CD4-positive, alpha-beta memory T cell (primary cell): Measurements from ENCODE around the gene EMC9. TPM values are rescaled to one million over a fixed set of nuclear protein-coding genes. Genes with fewer than 3 reads are reported as not detected.
A peak's percentile ranks its signal among the peaks of the same experiment; 100 is the strongest.

Experiments
- CTCF ChIA-PET: fragments of 350-600 bp; sonication (Branson Sonifier 250); formaldehyde crosslinking; loops from one replicate; lab custom pipeline; 2021; ENCODE audit warnings: inconsistent platforms; ENCODE audit not compliant: partially characterized antibody; lab: Charles Lee
- POLR2A ChIA-PET: fragments of 350-600 bp; sonication (Branson Sonifier 250); formaldehyde crosslinking; loops from one replicate; lab custom pipeline; 2021; ENCODE audit not compliant: partially characterized antibody; lab: Charles Lee
- DNase-seq, 5 donors: peaks; one replicate each; pipeline versions ENCODE4 v3.0.0 to v3.0.0-alpha.2; 2020 to 2022; ENCODE audit warnings: mixed read lengths in 1 of 5
- H3K27ac ChIP-seq: one replicate; pipeline ENCODE4 v1.7.0; 2013; ENCODE audit warnings: low read depth, low read length
- H3K27me3 ChIP-seq: 2 replicates; pipeline ENCODE4 v1.7.0; 2013; ENCODE audit warnings: mild to moderate bottlenecking, low read length, moderate library complexity; ENCODE audit not compliant: insufficient read depth
- H3K36me3 ChIP-seq: 2 replicates; pipeline ENCODE4 v1.7.0; 2013; ENCODE audit warnings: mild to moderate bottlenecking, low read length, moderate library complexity; ENCODE audit not compliant: insufficient read depth
- H3K4me1 ChIP-seq: 2 replicates; pipeline ENCODE4 v1.7.0; 2013; ENCODE audit warnings: mild to moderate bottlenecking, low read length, moderate library complexity; ENCODE audit not compliant: insufficient read depth
- H3K4me3 ChIP-seq, 2 donors: one replicate each; pipeline ENCODE4 v1.7.0; 2013; ENCODE audit warnings: low read length in 2 of 2, mild to moderate bottlenecking in 1 of 2
- H3K9me3 ChIP-seq, 2 donors: one replicate each; pipeline ENCODE4 v1.7.0; 2013; ENCODE audit warnings: low read length in 2 of 2, control low read depth in 1 of 2; ENCODE audit not compliant: control insufficient read depth in 1 of 2
- H3K27ac Mint-ChIP-seq, 7 donors: one replicate each; pipeline ENCODE4 v1.8.0; 2020 to 2021; ENCODE audit warnings: mixed read lengths in 7 of 7, mild to moderate bottlenecking in 6 of 7, inconsistent platforms in 3 of 7, moderate library complexity in 3 of 7
- H3K27me3 Mint-ChIP-seq, 2 donors: one replicate each; pipeline ENCODE4 v1.8.0; 2020 to 2021; ENCODE audit warnings: mixed read lengths in 2 of 2
- H3K36me3 Mint-ChIP-seq, 2 donors: one replicate each; pipeline ENCODE4 v1.8.0; 2020 to 2021; ENCODE audit warnings: mixed read lengths in 2 of 2, inconsistent platforms in 1 of 2, mild to moderate bottlenecking in 1 of 2
- H3K4me1 Mint-ChIP-seq, 4 donors: one replicate each; pipeline ENCODE4 v1.8.0; 2020 to 2021; ENCODE audit warnings: mixed read lengths in 4 of 4, mild to moderate bottlenecking in 1 of 4
- H3K4me3 Mint-ChIP-seq, 8 donors: one replicate each; pipeline ENCODE4 v1.8.0; 2020 to 2021; ENCODE audit warnings: mixed read lengths in 8 of 8, mild to moderate bottlenecking in 7 of 8, moderate library complexity in 6 of 8, inconsistent platforms in 3 of 8
- H3K9me3 Mint-ChIP-seq, 8 donors: one replicate each; pipeline ENCODE4 v1.8.0; 2020 to 2021; ENCODE audit warnings: mixed read lengths in 8 of 8, mild to moderate bottlenecking in 5 of 8, inconsistent platforms in 3 of 8, moderate library complexity in 1 of 8
- intact Hi-C: fragments of 100-400 bp; cut with micrococcal nuclease; formaldehyde crosslinking; loops from one replicate; pipeline ENCODE4 v1.15.1; 2023
- polyA plus RNA-seq, 2 donors: library from polyadenylated mRNA; unstranded; fragments of 300-500 nt; fragmentation: Illumina TruSeq; gene quantifications; one replicate each; pipeline ENCODE4 v1.2.3, GENCODE V29; 2021
- total RNA-seq, 2 experiments: library from RNA; stranded (reverse); gene quantifications; one replicate each; pipeline ENCODE4 v1.2.3, GENCODE V29; 2021

The EMC9 gene
- total and polyA plus RNA-seq, 4 experiments from 2014 or later, result 11.4 to 33.9 (median 23.3) TPM

DNA sequence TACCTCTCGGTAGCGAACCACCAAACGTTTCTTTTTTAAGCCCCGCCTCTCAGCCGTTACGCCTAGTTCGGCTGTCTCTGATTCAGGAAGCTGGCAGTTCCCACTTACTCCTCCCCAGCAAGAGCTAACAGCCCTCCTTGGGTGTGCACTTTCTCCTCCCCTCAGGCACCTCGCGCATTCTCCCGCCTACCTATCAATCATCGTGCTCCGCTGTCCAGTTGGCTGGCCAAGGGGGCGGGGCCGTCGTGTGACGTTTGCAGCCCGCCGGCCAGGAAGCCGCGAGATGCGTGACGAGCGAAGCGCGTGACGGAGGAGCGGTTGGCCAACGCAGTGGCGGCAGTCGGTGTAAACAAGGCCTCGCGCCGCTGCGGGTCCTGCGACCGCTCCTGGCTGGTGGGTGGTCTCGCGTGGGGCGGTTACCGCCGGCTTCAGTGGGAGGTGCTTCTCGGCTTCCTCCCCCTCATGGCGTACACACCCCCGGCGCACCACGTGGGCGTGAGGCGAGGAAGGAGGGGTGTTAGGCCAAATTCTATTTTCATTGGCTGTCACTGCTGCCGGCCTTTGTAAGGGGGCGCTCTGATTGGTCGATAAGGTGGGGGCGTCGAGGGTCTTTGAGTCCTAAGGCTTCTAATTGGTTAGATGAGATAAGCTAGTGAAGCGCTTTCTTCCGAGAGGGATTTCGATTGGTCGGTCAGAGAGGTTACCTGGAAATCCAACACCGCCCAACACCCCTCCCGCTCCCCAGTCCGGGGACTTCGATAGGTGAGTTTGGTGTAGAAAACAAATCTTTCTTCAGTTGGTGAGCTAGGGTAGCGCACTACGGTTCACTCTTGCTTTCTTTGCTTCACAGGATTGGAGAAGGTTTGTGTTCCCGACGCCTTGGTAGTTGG is 26.6 kb downstream of the EMC9 start, which contains the start of the genes DCAF11 and NRL:
TSS of gene DCAF11 (plus strand) at position 246 of the 890 bp plus-strand sequence. CDS start 818 bp downstream, outside the sequence.
TSS of gene NRL (minus strand) at position 418 of the 890 bp plus-strand sequence. CDS start 32,101 bp downstream, outside the sequence.
- intact Hi-C loops, result loop anchor here (1.0 to 10.0 kb wide), 12 partner anchors 20 to 650 kb away; partner anchors contain the start of genes CHMP4A, DHRS1, EMC9 and GMPR2
- peaks cover 29 to 50% of the 10 kb centered on the region in 2 donors for H3K36me3 Mint-ChIP-seq
- POLR2A ChIA-PET, result interaction anchor here (0.6 to 9.6 kb wide), 49 partner anchors 9 to 828 kb away, joined by 3 to 347 read pairs (median 5); partner anchors contain the start of genes CARMIL3, CBLN3, CHMP4A and CIDEB
- H3K4me1 ChIP-seq, result peaks cover 29% of the 10 kb centered on the region
- H3K36me3 ChIP-seq, result peaks cover 27% of the 10 kb centered on the region
- H3K9me3 Mint-ChIP-seq, result peaks cover 0 to 2% (median 0%) of the 10 kb centered on the region in 8 donors
- H3K27ac Mint-ChIP-seq, result peak within 1 kb of the TSS; percentile 98 to 100 (median 99)
- no peaks in the 10 kb centered on the region for H3K27me3 Mint-ChIP-seq
- peak within 1 kb of the TSS; percentile 97 to 98 for H3K4me3 ChIP-seq
- peak within 1 kb of the TSS; percentile 98 for H3K27ac ChIP-seq
- DNase-seq, result peak; percentile 100
- no peaks in the 10 kb centered on the region for H3K9me3 ChIP-seq
- H3K4me1 Mint-ChIP-seq, result peaks cover 19 to 44% (median 30%) of the 10 kb centered on the region in 4 donors
- CTCF ChIA-PET, result interaction anchor here (0.9 to 5.4 kb wide), 17 partner anchors 18 to 317 kb away, joined by 3 to 43 read pairs (median 6); partner anchors contain the start of genes EMC9, IRF9, MDP1 and PCK2
- no peaks in the 10 kb centered on the region for H3K27me3 ChIP-seq
- H3K4me3 Mint-ChIP-seq, result peak within 1 kb of the TSS; percentile 95 to 99 (median 98)

GRCh38 chr14:24113801-24114531 is 27.4 kb downstream of the EMC9 start:
- H3K36me3 ChIP-seq, result peaks cover 19% of the 10 kb centered on the region
- Mint-ChIP-seq H3K27ac (peak overlapping the region; percentile 98 to 100 (median 99)), H3K36me3 (peaks cover 21 to 42% of the 10 kb centered on the region in 2 donors), H3K4me3 (peak overlapping the region; percentile 95 to 99 (median 98)), H3K27me3 (no peaks in the 10 kb centered on the region), H3K9me3 (peaks cover 0 to 2% (median 0%) of the 10 kb centered on the region in 8 donors), H3K4me1 (peaks cover 19 to 45% (median 29%) of the 10 kb centered on the region in 4 donors)
- intact Hi-C loops, result loop anchor here (1.0 to 10.0 kb wide), 12 partner anchors 20 to 649 kb away; partner anchors contain the start of genes CHMP4A, DHRS1, EMC9 and GMPR2
- peak overlapping the region; percentile 97 for H3K4me3 ChIP-seq
- ChIA-PET CTCF (interaction anchor here (0.7 to 5.4 kb wide), 19 partner anchors 10 to 318 kb away, joined by 3 to 43 read pairs (median 6); partner anchors contain the start of genes EMC9, IRF9, MDP1 and PCK2), POLR2A (interaction anchor here (0.8 to 9.6 kb wide), 44 partner anchors 9 to 828 kb away, joined by 3 to 347 read pairs (median 5); partner anchors contain the start of genes CARMIL3, CBLN3, CHMP4A and CIDEB)
- H3K9me3 ChIP-seq, result no peaks in the 10 kb centered on the region
- H3K4me1 ChIP-seq, result peaks cover 35% of the 10 kb centered on the region
- DNase-seq, result peak in 4 of 5 donors; percentile 86 to 91 (median 88)
- peak overlapping the region; percentile 98 for H3K27ac ChIP-seq
- H3K27me3 ChIP-seq, result no peaks in the 10 kb centered on the region

- Histone ChIP-seq H3K27me3 (no peaks in the 10 kb centered on the region), H3K27ac (peak overlapping the region; percentile 98), H3K9me3 (no peaks in the 10 kb centered on the region), H3K4me1 (peaks cover 41% of the 10 kb centered on the region), H3K4me3 (peak overlapping the region; percentile 97), H3K36me3 (peaks cover 13% of the 10 kb centered on the region)
- H3K4me3 Mint-ChIP-seq, result peak overlapping the region; percentile 95 to 99 (median 98)
- H3K4me1 Mint-ChIP-seq, result peaks cover 22 to 45% (median 33%) of the 10 kb centered on the region in 4 donors
- H3K27ac Mint-ChIP-seq, result peak overlapping the region; percentile 98 to 100 (median 99)
- peaks cover 0 to 2% (median 0%) of the 10 kb centered on the region in 8 donors for H3K9me3 Mint-ChIP-seq
- CTCF ChIA-PET, result interaction anchor here (0.7 to 5.4 kb wide), 13 partner anchors 10 to 318 kb away, joined by 3 to 43 read pairs (median 6); partner anchors contain the start of genes IRF9, MDP1, PCK2 and PSME1
- peaks cover 15 to 36% of the 10 kb centered on the region in 2 donors for H3K36me3 Mint-ChIP-seq
- intact Hi-C loops, result loop anchor here (10.0 kb wide), 1 partner anchor 649 kb away; the partner anchor contains the start of gene NGDN
- POLR2A ChIA-PET, result interaction anchor here (0.8 to 9.6 kb wide), 30 partner anchors 8 to 827 kb away, joined by 3 to 347 read pairs (median 12); partner anchors contain the start of genes CARMIL3, CBLN3, CHMP4A and CIDEB
- H3K27me3 Mint-ChIP-seq, result no peaks in the 10 kb centered on the region
- DNase-seq, result no peak
Observed at GRCh38 chr14:24113379-24113800, 28.0 kb downstream of the EMC9 start.

DNA sequence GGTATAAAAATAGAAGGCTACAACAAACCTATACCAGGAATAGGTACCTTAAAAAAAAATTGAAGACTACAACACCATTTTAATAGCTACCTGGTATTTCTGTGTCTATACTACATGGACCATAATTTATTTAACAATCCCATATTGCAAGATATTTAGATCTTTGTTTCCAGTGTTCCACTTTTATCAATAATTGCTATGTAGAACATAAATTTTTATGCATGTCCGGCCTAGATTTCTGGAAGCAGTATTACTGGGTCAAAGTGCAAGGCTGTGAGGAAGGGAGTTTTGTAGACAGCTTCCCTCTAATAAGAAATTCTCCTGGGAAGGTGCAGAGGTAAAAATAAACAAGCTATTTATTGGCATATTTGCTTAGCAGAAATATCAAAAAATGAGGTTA is 30.9 kb downstream of the EMC9 start:
- Mint-ChIP-seq H3K27me3 (no peaks in the 10 kb centered on the region), H3K4me1 (peaks cover 11 to 36% (median 17%) of the 10 kb centered on the region in 4 donors)

GRCh38 chr14:24110060-24110459 is 31.3 kb downstream of the EMC9 start:
- Histone ChIP-seq H3K27ac (no peak overlapping the region), H3K4me1 (peaks cover 21% of the 10 kb centered on the region), H3K27me3 (no peaks in the 10 kb centered on the region), H3K4me3 (no peak overlapping the region), H3K9me3 (no peaks in the 10 kb centered on the region), H3K36me3 (no peaks in the 10 kb centered on the region)
- Mint-ChIP-seq H3K9me3 (peaks cover 0 to 2% (median 0%) of the 10 kb centered on the region in 8 donors), H3K4me3 (no peak overlapping the region), H3K36me3 (peaks cover 2 to 10% of the 10 kb centered on the region in 2 donors), H3K27me3 (no peaks in the 10 kb centered on the region), H3K4me1 (peaks cover 7 to 31% (median 13%) of the 10 kb centered on the region in 4 donors), H3K27ac (no peak overlapping the region)
- intact Hi-C loops, result loop anchor here (10.0 kb wide), 1 partner anchor 645 kb away; the partner anchor contains the start of gene NGDN
- ChIA-PET CTCF (interaction anchor here (0.6 to 11.5 kb wide), 21 partner anchors 8 to 327 kb away, joined by 3 to 412 read pairs (median 8); partner anchors contain the start of genes CARMIL3, DHRS4L2, EMC9 and IRF9), POLR2A (interaction anchor here (1.0 to 8.4 kb wide), 12 partner anchors 17 to 126 kb away, joined by 3 to 137 read pairs (median 6); partner anchors contain the start of genes CARMIL3, EMC9, IRF9 and PCK2)
- DNase-seq, result no peak

More for the DNA sequence above, 30.9 kb downstream of the EMC9 start:
- DNase-seq, result no peak
- Mint-ChIP-seq H3K4me3 (no peak overlapping the region), H3K9me3 (peaks cover 0 to 2% (median 0%) of the 10 kb centered on the region in 8 donors), H3K27ac (peak overlapping the region in 2 of 7 donors; percentile 16 to 70), H3K36me3 (peaks cover 0 to 15% of the 10 kb centered on the region in 2 donors)
- POLR2A ChIA-PET, result interaction anchor here (1.0 to 8.4 kb wide), 12 partner anchors 17 to 125 kb away, joined by 3 to 137 read pairs (median 6); partner anchors contain the start of genes CARMIL3, EMC9, IRF9 and PCK2
- peaks cover 22% of the 10 kb centered on the region for H3K4me1 ChIP-seq
- H3K27me3 ChIP-seq, result no peaks in the 10 kb centered on the region
- H3K4me3 ChIP-seq, result no peak overlapping the region
- H3K36me3 ChIP-seq, result no peaks in the 10 kb centered on the region
- H3K9me3 ChIP-seq, result no peaks in the 10 kb centered on the region
- intact Hi-C loops, result loop anchor here (10.0 kb wide), 1 partner anchor 646 kb away; the partner anchor contains the start of gene NGDN
- H3K27ac ChIP-seq, result no peak overlapping the region
- CTCF ChIA-PET, result interaction anchor here (0.6 to 11.5 kb wide), 14 partner anchors 15 to 327 kb away, joined by 3 to 412 read pairs (median 12); partner anchors contain the start of genes CARMIL3, EMC9, IRF9 and PCK2
